GM21367 (cell line): ENCODE measurements around the gene MAP6D1.
"Not testable (repeated sequence)": the region's sequence is repeated elsewhere in the genome, so short reads cannot be mapped to it uniquely, and the experiment has no call there.

Source experiments
- ATAC-seq: cut with Tn5 transposase; IDR thresholded peaks from one replicate; pipeline ENCODE4 v1.9.1; 2021; ENCODE audit not compliant: unreplicated experiment

MAP6D1 gene

DNA sequence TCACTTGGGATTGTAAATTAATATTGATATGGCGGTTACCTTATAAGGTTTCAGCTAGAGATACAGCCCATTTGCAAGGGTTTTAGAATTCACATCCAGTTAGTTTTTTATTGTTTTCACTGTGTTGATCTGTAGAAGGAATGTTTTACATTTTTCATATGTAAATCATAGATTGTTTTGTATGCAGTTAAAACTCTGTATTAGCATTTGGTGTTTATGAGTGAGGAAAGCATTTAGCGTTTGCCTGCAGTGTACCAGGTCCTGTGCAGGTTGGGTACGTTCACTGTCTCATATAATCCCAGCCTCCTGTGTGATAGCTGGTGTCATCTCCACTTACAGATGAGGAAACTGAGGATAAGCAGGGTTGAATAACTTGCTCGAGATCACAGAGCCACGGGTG, 23.8 kb downstream of the MAP6D1 start:
- no peak for ATAC-seq

DNA sequence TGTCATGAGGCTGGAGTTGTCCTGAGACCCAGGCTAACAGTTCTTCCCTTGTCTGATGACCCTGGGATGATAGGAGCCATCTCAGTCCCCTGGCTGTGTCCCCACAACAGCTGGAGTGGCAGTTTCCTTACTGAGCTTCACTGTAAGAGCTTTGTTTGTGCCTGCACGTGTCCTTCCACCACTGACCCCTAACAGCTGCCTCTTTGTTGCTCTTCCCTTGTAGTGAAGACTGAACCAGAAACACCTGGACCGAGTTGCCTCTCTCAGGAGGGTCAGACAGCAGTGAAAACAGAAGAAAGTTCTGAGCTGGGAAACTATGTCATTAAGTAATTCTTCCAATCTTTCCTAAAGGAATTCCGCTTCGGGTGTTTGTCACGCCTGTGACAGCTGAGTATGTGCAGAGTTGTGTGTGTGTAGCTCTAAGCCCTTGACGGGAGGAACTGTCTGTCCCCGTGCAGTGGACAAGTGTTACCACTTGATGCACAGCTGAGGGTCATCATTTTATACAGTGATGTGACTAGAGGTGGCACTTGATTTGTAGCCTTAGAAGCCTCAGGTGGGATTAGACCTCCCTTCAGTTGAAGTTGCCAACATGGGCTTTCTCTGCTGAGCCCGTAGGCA, 25.0 kb downstream of the MAP6D1 start:
- ATAC-seq, result no peak

DNA sequence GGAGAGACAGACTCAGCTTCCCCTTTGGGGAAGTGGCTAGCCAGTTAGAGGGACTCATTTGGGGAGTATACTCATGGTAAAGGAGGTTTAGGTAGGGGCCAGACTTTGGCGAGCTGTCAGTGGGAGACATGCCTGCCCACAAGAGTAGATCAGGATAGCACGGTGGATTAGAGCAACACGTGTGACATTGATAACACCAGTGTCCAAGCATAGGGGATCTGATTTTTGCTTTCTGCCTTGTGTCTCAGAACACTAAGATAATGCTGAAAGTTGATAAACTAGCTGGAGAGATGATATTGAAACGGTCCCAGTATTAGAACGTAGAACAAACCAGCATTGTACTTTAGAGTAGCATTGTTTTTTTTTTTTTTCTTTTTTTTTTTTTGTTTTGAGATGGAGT, 25.9 kb downstream of the MAP6D1 start:
- ATAC-seq, result no peak

DNA sequence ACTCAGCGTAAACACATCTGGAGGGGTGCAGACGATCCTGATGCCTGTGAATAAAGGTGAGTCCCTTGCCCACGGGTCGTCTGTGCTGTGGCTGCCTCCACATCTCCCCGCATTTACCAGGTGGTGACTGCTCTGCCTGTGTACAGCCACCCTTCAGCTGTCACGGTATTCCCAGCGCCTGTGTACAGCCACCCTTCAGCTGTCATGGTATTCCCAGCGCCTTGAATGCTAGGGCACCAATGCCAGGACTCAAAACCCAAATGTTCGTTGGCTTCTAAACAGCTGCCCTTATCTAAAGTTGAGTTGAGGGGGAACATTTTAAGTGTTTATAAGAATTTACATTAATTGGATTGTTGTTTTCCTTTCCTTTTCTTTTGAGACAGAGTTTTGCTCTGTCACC, 27.4 kb downstream of the MAP6D1 start:
- no peak for ATAC-seq

DNA sequence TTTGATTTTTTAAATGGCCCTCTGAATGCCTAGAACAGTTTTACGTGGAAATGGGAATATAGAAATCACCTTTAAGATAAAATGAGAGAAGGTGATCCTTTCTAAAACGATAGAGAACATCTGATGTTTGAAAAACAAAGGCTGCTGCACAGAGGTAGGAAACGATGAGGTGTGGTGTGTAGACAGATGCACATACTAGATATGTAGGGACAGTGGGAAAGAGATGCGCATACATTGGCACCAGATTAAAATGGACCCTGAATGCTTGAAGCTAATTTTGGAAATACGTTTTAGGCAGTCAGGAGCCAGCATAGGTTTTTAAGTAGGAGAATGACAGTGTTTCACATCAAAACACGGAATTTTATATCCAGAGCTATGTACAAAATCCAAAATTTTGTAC, 29.0 kb downstream of the MAP6D1 start:
- ATAC-seq, result no peak

DNA sequence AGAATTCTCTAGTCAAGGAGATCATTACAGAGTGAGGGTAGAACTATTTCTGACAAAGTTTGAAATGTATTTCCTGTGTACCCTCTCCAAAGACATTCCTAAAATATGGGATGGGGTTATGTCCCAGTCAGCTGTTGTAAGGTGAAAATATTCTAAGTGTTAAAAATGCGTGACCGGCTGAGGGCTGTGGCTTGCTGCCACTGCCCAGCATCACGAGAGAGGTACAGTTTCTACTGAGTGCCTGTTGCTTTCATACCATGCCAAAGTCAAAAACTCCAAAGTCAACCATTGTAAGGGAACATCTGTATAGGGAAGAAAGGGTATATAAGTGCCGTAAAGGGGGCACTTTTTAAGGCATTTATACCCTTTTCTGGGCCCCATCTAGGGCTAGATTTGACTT, 30.9 kb downstream of the MAP6D1 start:
- ATAC-seq, result no peak

DNA sequence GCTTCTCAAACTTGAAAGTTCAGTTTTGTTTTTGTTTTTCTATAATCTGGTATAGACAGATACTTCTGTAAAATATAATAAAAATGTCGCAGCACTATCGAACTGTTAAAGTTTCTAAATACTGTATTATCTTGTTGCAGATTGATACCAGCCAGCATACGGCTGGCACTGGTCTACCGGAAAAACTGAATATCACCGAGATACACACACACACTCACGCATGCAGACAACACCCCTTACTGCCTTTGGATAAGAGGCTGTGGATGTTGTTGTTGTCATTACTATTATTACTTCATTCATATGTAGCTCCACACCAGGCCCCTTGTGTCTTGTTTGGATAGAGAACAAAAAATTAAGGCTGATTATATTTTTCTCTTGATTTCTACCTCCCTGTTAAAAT, 32.4 kb downstream of the MAP6D1 start:
- ATAC-seq, result no peak

DNA sequence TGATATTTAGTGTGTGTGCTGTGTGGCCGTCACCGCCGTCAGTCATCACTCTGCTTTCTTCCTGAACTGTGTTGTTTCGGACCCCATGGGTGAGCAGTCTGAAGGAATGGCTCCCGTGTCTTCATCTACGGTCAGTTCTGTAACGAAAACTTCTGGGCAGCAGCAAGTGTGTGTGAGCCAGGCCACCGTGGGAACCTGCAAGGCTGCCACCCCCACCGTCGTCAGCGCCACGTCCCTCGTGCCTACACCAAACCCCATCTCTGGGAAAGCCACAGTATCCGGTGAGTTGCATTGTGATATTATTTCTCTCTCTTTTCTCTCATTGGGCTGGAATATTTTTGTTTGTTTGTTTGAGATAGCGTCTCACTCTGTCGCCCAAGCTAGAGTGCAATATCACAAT, 34.7 kb downstream of the MAP6D1 start:
- ATAC-seq, result no peak

DNA sequence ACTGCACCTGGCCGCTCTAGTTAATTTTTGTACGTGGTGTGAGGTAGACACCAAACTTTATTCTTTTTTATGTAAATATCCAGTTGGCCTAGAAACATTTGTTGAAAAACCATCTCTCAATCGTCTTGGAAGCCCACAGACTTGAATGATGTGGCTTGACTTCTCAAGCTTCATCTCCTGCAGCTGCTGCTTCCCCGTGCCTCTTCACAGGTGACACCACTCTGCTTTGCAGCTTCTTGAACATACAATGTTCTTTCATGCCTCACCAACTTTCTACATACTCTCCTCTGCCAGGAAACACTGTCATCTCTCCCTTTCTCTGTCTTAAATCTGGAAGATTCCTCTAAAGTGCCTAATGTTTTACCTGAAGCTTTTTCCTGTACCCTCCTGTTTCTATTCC, 35.6 kb downstream of the MAP6D1 start:
- no peak for ATAC-seq

DNA sequence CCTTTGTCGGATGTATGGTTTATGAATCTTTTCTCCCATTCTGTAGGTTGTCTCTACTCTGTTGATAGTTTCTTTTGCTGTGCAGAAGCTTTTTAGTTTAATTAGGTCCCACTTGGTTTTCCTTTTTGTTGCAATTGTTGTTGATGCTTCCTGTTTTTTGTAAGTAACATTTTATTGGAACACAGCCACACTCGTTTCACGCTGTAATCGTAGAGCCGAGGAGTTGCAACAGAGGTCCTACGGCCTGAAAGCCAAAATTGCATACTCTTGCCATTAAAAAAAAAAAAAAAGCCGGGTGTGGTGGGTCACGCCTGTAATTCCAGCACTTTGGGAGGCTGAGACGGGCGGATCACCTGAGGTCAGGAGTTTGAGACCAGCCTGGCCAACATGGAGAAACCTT, 40.9 kb downstream of the MAP6D1 start:
- not testable (repeated sequence) for ATAC-seq

DNA sequence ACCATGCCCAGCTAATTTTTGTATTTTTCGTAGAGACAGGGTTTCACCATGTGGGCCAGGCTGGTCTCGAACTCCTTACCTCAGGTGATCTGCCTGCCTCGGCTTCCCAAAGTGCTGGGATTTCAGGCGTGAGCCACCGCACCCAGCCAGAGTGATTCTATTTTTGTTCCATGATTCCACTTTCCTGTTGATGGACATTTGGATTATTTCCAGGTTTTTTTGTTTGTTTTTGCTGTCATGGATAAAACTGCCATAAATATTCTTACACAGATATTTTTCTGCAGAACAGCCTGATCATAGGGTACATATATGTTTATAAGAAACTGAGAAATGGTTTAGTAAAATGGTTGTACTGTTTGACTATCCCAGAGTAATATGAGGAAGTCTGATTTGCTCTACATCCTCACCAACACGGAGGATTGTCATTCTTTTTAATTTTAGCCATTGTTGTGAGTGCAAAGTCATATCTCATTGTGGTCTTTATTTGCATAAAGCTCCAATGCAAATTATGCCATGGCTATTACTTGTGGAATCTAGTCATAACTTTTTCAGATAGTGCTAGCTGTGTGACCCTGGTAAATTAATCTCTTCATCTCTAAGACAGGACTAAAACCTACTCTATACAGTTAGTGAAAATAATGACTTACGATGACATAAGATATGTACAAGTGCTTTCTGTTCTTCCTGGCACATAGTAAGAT, 42.7 kb downstream of the MAP6D1 start:
- no peak for ATAC-seq

DNA sequence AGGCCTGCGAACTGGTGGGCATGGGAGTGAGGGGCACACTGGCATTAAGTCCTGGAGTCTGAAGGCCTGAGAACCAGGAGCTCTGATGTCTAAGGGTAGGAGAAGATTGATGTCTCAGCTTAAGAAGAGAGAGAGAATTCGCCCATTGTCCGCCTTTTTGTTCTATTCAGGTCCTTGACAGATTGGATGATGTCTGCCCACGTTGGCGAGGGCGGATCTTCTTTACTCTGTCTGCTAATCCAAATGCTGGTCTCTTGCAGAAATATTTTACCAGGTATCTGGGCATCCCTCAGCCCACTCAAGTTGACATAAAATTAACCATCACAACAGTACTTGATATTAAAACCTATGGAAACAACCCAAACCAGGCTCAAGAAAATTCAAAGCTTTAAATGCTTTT, 44.1 kb downstream of the MAP6D1 start:
- ATAC-seq, result no peak

DNA sequence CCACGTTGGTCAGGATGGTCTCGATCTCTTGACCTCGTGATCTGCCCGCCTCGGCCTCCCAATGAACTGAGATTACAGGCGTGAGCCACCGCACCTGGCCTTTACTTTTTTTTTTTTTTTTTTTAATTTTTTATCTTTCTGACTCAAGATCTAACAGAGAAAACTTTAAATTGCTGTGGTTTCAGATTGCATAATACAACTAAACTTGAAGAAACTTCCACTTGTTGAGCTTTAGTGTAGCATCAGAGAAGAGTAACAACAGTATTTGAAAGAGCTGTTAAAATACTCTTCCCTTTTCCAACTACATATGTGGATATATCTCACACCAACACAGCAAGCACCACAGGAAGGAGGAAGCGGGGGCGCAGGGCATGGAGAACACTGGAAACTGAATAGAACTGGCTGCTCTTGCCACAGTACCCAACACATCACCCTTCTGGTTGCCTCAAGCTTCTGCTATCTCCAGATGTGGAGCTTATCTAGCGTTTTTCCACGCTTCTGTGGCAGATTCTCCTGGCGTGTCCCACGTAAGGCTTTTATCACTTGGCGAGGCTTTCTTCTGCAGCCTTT, 45.4 kb downstream of the MAP6D1 start:
- ATAC-seq, result no peak

DNA sequence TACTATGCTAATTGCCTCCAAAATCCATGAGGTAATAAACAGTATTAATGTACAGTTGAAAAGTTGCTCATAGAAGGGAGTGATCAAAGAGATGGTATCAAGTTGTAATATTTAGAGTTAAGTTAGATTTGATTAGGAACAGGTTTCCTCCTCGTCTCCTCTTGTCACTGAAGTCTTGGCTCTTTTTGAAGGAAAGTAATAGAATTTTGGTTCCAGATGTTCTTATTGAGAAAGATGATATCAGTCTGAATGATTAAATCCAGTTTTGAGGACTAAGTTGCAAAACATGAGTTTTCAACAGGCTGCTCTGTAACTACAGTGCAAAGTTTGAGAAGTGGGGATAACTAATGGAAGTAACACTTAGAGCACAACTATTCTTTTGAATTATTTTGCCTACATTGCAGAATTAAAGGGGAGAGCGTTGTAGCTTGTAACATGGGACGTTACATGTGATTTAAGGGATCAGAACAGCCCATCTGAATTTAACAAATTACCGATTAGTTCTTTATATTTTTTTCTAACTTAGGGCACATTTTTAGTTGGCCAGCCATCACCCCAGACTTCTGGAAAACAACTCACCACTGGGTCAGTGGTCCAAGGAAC, 48.3 kb downstream of the MAP6D1 start:
- no peak for ATAC-seq

DNA sequence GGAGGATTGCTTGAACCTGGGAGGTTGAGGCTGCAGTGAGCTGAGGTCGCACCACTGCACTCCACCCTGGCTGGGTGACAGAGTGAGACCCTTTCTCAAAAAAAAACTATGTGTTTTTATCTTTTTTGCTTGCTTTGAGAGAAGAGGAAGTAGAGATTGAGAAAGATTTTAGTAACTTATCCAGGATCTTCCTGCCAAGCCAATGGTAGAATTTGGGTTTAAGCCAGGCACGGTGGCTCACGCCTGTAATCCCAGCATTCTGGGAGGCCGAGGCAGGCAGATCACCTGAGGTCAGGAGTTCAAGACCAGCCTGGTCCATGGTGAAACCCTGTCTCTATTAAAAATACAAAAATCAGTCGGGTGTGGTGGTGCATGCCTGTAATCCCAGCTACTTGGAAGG, 48.9 kb downstream of the MAP6D1 start:
- not testable (repeated sequence) for ATAC-seq

DNA sequence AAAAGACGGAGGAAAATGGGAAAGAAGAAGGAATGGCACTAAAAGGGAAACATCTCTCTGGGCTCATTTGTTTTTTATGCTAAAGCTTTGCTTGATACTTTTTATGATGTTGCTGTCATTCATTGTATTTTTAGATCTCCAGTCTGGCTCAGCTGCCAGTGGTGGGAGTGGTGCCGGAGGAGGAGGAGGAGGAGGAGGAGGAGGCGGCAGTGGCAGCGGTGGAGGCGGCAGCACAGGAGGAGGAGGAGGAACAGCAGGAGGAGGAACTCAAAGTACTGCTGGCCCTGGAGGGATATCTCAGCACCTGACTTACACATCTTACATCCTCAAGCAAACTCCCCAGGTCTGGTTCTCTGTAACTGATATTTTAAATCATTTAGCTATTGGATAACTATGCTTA, 49.6 kb downstream of the MAP6D1 start:
- ATAC-seq, result no peak

DNA sequence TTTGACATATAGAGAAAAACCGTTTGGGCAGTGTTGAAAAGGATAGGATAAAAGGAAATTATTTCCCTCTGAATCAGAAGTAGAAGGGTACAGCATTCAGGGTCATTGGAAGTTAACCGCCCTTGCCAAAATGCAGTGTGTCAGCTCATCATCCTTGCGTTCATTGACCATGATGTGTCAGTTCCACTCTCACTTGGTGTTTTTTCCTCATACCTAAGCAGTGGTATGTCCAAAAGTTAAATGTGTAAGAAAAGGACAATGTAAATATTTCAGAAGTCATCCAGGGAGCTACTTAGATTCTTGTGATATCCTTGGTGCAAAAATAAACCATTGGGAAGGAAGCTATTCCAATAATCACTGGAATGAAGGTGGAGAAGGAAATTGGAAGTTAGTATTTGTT, 50.7 kb downstream of the MAP6D1 start:
- no peak for ATAC-seq

DNA sequence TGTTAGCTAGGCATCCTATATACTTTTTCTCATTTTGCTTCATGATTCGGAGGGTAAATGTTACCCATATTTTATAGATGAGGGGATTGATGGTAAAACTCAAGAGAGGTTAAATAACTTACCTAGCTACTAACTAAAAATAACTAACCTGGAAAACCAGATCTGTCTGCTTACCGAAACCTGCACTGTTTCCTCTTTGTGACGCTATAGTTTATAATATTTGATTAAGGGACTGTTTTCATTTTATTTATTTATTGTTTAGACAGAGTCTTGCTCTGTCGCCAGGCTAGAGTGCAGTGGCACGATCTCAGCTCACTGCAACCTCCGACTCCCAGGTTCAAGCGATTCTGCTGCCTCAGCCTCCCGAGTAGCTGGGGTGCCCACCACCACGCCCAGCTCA, 55.9 kb downstream of the MAP6D1 start:
- ATAC-seq, result no peak

DNA sequence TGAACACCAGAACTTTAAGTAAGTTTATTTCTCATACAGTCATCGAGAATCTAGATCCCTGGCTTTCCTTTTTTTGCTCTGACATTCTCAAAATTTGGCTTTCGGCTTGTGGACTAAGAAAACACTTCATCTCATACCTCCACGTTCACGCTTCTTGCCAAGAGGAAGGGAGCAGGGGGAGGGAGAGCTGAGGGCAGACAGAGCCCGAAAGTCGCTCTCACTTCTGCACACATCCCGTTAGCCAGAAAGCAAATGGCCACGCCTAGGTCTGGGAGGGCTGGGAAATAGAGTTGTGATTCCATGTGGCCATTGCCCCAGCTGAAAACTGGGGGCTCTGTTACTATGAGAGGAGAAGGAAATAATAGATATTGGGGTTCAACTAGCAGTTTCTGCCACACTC, 57.3 kb downstream of the MAP6D1 start:
- no peak for ATAC-seq

DNA sequence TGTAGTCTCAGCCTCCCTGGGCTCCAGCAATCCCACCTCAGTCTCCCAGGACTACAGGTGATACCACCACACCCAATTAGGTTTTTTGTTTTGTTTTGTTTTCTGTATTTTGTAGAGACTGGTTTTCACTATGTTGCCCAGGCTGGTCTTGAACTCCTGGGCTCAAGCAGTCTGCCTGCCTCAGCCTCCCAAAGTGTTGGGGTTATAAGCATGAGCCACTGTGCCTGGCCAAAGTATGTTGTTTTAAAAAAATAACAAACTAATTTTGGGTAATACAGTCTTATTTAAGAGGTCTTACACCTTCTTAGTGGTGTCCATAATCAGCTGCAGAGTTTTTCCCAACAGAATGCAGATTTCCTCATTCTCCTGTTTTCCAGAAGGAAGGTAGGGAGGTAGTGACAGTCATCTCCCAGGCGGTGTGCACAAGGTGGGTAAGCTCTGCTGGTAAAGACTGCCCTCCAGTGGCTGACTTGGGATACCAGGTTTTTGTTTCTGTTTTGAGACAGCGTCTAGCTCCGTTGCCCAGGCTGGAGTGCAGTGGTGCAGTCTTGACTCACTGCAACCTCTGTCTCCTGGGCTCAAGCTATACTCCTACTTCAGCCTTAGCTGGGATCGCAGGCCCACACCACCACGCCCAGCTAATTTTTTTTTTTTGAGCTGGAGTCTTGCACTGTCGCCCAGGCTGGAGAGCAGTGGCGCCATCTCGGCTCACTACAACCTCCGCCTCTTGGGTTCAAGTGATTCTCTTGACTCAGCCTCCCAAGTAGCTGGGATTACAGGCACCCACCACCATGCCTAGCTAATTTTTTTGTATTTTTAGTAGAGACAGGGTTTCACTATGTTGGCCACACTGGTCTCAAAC, 58.4 kb downstream of the MAP6D1 start:
- no peak for ATAC-seq

DNA sequence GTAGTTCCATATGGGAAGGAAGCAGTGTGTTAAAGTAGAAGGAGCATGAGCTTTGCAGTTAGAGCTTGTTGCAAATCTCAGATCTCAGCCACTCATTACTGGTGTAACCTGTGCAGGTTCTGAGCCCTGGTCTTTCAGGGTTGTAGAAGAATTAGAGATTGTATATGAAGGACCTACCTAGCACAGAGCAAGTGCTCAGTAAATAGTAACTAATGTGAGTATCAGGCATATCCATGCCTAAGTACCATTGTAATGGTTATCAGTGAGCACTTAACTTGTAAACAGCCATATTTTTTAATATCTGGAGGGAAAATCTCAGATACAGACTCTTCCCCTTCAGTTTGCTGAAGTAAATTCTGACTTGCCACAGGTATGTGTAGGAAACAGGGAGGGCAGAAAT, 59.3 kb downstream of the MAP6D1 start:
- ATAC-seq, result no peak
